Testis (tissue), 3 donors: ENCODE data around the gene PFKP. TPM values are rescaled to one million over a fixed set of nuclear protein-coding genes. Genes with fewer than 3 reads are reported as not detected.

ENCODE experiments used
- DNase-seq: peaks from one replicate; pipeline ENCODE4 v3.0.0-alpha.2; 2019
- H3K27ac ChIP-seq, 2 donors: fragments of 200-600 bp; sonication (generic); one replicate each; pipeline ENCODE4 v1.5.1; 2019
- H3K27me3 ChIP-seq: fragments of 200-600 bp; sonication (generic); one replicate; pipeline ENCODE4 v1.5.1; 2019
- H3K36me3 ChIP-seq: fragments of 200-600 bp; sonication (generic); one replicate; pipeline ENCODE4 v1.5.1; 2017; ENCODE audit warnings: low read depth; ENCODE audit errors: missing control alignments
- H3K4me1 ChIP-seq: fragments of 200-600 bp; sonication (generic); one replicate; pipeline ENCODE4 v1.5.1; 2019
- H3K4me3 ChIP-seq, 2 donors: fragments of 200-600 bp; sonication (generic); one replicate each; pipeline ENCODE4 v1.5.1; 2017 to 2019
- H3K9me3 ChIP-seq: fragments of 200-600 bp; sonication (generic); one replicate; pipeline ENCODE4 v1.5.1; 2017
- CTCF ChIP-seq, 3 experiments: fragments of 450-650 bp in 2 of 3; fragments of 200-600 bp in 1 of 3; sonication (generic) in 1 of 3; IDR thresholded peaks; one replicate each; pipeline ENCODE4 v1.5.1; 2016 to 2019; ENCODE audit warnings: antibody characterized with exemption in 3 of 3, mild to moderate bottlenecking in 2 of 3, moderate library complexity in 1 of 3
- POLR2A ChIP-seq: fragments of 450-650 bp; IDR thresholded peaks from one replicate; pipeline ENCODE4 v1.6.1; 2017; ENCODE audit warnings: antibody characterized with exemption, mild to moderate bottlenecking, moderate library complexity
- WGBS, 2 donors: methylation state at CpG; one replicate each; pipeline ENCODE4 v1.1.5; 2018; 5-methylcytosine and 5-hydroxymethylcytosine counted together
- intact Hi-C: fragments of 100-400 bp; cut with DNase I; formaldehyde crosslinking; loops from one replicate; pipeline ENCODE4 v1.15.1; 2023; ENCODE audit warnings: low total_unique reads
- polyA plus RNA-seq: library from polyadenylated mRNA; stranded (reverse); fragments of 350-450 nt; fragmentation: Illumina TruSeq; extraction: RNeasy Lipid Tissue Mini Kit (QIAGEN cat#74804); gene quantifications from one replicate; pipeline ENCODE4 v1.2.3, GENCODE V29; 2014; ENCODE audit warnings: low read depth, low replicate concordance; ENCODE audit not compliant: insufficient read depth
- total RNA-seq, 2 donors: library from RNA; depleted of rRNA; stranded (reverse); fragments of >200 nt; gene quantifications; one replicate each; pipeline ENCODE4 v1.2.3, GENCODE V29; 2016

The PFKP gene
- total and polyA plus RNA-seq, 3 donors from 2014 or later: 134 to 447 (median 186) TPM

DNA sequence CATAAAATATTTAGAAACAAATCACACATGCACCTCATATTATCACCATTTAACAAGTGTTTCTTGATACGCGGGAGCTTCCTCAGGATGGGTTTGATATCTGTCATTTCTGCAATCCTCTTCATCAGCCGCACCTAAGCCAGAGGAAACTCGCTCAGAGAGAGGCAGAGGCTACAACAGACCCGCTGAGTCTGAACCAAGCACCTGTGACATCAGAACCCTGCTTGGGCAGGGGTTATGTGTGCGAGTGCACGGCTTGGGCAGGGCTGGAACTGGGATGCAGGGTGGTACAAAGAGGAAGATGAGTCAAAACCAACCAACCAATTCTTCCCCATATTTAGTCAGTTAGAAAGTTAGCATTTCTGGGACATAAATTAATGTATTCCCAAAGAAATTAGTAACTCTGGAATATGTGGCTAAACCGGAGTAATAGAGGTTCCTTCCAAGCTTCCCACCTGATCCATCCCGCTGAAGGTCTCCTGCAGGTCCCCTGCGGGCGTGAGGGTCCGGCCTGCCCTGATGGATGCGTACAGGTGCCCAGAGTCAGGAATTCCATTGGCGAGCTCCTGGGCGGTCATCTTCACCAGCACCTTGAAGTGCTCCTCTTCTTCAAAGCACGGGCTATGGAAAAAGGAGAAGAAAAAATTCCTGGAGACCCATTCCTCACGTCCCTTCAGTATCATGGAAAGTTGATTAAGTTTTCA lies 79.9 kb downstream of the PFKP start:
- 92 to 93% methylated on average over 17 of the region's 17 CpGs for WGBS, 2 donors
- intact Hi-C loops: no loop called here
- H3K9me3 ChIP-seq: no peaks in the 10 kb centered on the region
- H3K27ac ChIP-seq: no peak overlapping the region
- no peak overlapping the region for H3K4me3 ChIP-seq
- no peaks in the 10 kb centered on the region for H3K27me3 ChIP-seq
- H3K4me1 ChIP-seq: no peaks in the 10 kb centered on the region
- DNase-seq: no peak
- no peak for TF ChIP-seq POLR2A
- TF ChIP-seq CTCF (IDR thresholded peaks at IDR 0.05): no peak
- H3K36me3 ChIP-seq: no peaks in the 10 kb centered on the region

DNA sequence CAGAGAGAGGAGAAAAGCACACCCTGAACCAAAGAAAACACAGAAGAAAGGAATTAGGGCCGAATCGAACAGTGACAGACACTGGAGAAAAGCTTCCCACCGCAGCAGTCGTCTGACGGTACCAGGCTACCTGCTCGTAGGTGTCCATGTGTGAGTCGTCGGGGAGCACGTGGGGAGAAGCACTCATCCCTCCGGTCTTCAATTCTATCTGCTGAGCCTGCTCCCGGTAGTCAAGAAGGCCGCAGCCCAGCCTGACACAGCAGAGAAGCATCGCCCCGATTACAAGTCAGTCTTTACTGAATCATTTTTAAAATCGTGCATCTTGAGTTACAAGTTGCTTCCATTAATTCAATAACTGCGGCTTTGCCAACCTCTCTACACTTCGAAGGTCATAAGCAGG lies 80.7 kb downstream of the PFKP start:
- WGBS, 2 donors: 84 to 91% methylated on average over 17 of the region's 17 CpGs

DNA sequence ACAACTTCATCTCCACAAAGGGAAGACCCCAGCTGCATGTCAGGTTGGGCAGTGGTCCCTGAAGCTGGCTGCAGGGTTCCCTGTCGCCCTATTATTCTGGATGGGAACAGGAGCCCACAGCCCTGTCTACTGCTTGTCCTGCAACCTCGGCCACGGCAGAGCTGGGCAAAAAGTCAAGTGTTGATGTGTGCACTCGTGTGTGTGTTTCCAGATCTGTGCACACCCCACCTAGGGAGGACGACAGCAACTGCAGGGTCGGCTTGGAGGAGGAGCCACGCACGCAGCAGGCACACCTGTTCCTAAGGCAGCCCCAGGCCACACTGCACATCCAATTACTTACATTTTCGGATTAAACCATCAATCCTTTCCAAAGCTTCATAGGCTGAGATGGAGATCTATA lies 81.6 kb downstream of the PFKP start:
- intact Hi-C loops: no loop called here
- Histone ChIP-seq H3K4me3 (no peak overlapping the region), H3K4me1 (no peaks in the 10 kb centered on the region), H3K27ac (no peak overlapping the region), H3K36me3 (no peaks in the 10 kb centered on the region), H3K9me3 (no peaks in the 10 kb centered on the region), H3K27me3 (no peaks in the 10 kb centered on the region)
- TF ChIP-seq POLR2A (no peak), CTCF (IDR thresholded peaks at IDR 0.05) (no peak)
- 79 to 87% methylated on average over 9 of the region's 9 CpGs for WGBS, 2 donors
- no peak for DNase-seq

More for the DNA sequence above, 80.7 kb downstream of the PFKP start:
- DNase-seq: no peak
- Histone ChIP-seq H3K4me3 (no peak overlapping the region), H3K27me3 (no peaks in the 10 kb centered on the region), H3K9me3 (no peaks in the 10 kb centered on the region), H3K27ac (no peak overlapping the region), H3K36me3 (no peaks in the 10 kb centered on the region), H3K4me1 (no peaks in the 10 kb centered on the region)
- intact Hi-C loops: no loop called here
- TF ChIP-seq CTCF (IDR thresholded peaks at IDR 0.05): no peak
- no peak for TF ChIP-seq POLR2A

- Histone ChIP-seq H3K4me1 (no peaks in the 10 kb centered on the region), H3K27me3 (no peaks in the 10 kb centered on the region), H3K9me3 (no peaks in the 10 kb centered on the region), H3K4me3 (no peak overlapping the region), H3K27ac (no peak overlapping the region), H3K36me3 (no peaks in the 10 kb centered on the region)
- intact Hi-C loops: no loop called here
- DNase-seq: no peak
- WGBS, 2 donors: 88 to 91% methylated on average over 11 of the region's 11 CpGs
- TF ChIP-seq CTCF (IDR thresholded peaks at IDR 0.05) (no peak), POLR2A (no peak)
These were observed 82.6 kb downstream of the PFKP start for GRCh38 chr10:3149918-3150317.

GRCh38 chr10:3150366-3150765 lies 83.0 kb downstream of the PFKP start:
- Histone ChIP-seq H3K4me1 (no peaks in the 10 kb centered on the region), H3K4me3 (no peak overlapping the region), H3K27ac (no peak overlapping the region), H3K9me3 (no peaks in the 10 kb centered on the region), H3K27me3 (no peaks in the 10 kb centered on the region), H3K36me3 (no peaks in the 10 kb centered on the region)
- DNase-seq: no peak
- 95% methylated on average over 13 of the region's 13 CpGs for whole genome bisulfite sequencing, 2 donors
- TF ChIP-seq POLR2A (no peak), CTCF (IDR thresholded peaks at IDR 0.05) (no peak)
- intact Hi-C loops: no loop called here
